Stimulated activated CD8-positive, alpha-beta memory T cell treated with anti-CD3 and anti-CD28 coated beads, Interleukin-12 subunit alpha, Interleukin-12 subunit beta, amount 100 ng/mL, for 4 hours (primary cell): ENCODE data around the gene CEACAM18.

Experiments used
- DNase-seq: peaks from one replicate; pipeline ENCODE4 v3.0.0-alpha.2; 2020; ENCODE audit warnings: low read depth

Gene CEACAM18

DNA sequence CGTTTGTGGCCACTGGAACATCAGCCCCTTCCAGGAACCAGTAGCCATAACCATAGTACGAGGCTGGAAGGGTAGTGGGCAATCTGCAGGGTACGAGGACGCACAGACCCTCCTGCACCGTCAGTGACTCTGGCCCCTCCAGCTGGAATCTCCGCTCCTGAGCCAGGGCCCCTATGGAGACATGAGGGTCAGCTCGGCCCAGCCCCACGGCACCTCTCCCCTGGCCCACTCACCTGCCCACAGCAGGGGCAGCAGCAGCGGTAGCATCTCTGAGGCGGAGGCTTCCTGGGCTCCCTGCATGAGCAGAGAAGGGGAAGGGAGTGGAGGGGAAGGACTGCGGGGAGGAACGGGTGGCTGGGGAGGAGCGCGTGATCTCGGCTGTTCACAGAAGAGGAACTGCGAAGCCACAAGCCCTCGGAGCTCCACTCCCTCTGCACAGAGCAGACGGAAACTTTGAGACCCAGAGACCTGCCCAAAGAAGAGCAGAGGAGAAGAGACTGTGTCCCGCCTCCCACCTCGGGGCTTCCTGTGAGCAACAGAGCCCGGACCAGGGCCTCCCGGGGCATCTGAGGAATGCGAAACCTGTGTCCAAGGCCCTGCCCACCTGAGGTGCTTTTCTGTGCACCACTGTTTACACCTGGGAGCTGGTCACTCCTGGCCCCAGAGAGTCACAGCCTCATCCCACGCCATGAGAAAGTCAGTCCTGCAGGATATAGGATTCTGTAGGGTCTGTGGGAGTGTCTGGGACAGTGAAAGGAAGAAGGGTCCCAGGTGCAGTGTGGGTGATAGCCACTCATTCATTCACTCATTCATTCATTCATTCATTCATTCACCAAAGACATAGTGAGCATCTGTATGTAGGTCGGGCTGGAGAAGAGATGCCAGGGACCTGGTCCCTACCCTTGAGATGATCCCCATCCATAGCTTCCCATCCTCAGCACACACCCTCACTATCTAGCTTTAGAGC is 53.3 kb downstream of the CEACAM18 start, which contains the start of gene SIGLEC6:
SIGLEC6 (minus strand) TSS at position 322 of the 967 bp plus-strand sequence; CDS start at position 300, 22 bp downstream.
- no peak for DNase-seq

DNA sequence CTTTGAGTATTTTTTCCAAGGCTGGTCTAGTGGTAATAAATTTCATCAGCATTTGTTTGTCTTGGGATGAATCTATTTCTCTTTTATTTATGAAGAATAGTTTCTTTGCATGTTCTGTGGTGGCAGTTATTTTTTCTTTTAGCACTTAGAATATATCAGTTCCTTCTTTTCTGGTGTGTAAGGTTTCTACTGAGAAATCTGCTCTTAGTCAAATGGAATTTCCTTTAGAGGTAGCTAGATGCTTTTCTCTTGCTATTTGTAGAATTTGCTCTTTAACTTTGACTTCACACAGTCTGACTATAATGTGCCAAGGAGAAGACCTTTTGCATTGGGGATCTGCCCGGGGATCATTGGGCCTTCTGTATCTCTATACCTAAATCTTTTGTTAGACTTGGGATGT is 57.2 kb downstream of the CEACAM18 start:
- DNase-seq, result no peak

GRCh38 chr19:51539821-51540366 is 61.6 kb downstream of the CEACAM18 start:
- DNase-seq, result no peak
